Stimulated activated CD4-positive, alpha-beta T cell treated with anti-CD3 and anti-CD28 coated beads, Interleukin-4, amount 100 ng/mL, for 1 hour (primary cell): ENCODE data around the gene TRPM1.

Source experiments
- DNase-seq: peaks from one replicate; pipeline ENCODE4 v3.0.0-alpha.2; 2020

The TRPM1 gene

DNA sequence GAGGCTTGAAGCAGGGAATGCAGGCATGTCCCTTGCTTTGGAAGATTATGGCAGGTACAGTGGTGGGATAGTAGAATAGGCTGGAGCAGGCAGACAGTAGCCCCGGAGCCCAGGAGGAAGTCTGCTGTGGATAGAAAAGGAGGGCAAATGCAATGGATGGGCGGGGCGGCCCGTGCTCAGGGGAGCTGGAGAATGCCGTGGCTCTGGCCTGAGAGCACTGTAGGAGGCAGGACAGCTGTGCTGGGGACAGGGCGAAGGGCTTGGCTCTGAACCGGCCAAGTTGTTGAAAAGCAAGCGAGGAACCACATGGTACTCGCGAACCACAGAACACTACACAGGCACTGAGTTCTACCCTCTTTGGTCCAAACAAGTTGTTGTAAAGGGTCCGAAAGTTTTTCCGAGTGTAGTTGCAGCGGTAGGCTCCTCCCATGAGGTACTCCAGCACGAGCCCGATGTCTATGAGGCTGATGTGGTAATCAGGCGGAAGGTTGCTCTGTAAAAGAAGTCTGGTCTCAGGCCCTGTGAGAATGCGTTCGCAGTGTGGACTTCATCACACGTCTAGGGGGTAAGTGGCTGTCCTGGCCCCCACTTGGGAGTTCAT lies 54.7 kb downstream of the TRPM1 start:
- DNase-seq = no peak

- no peak for DNase-seq
Observed at GRCh38 chr15:31045606-31046005, 55.9 kb downstream of the TRPM1 start.

- DNase-seq = no peak
Observed at GRCh38 chr15:31042751-31043150, 58.8 kb downstream of the TRPM1 start.

- DNase-seq = no peak
Observed at GRCh38 chr15:31041610-31042009, 59.9 kb downstream of the TRPM1 start.

DNA sequence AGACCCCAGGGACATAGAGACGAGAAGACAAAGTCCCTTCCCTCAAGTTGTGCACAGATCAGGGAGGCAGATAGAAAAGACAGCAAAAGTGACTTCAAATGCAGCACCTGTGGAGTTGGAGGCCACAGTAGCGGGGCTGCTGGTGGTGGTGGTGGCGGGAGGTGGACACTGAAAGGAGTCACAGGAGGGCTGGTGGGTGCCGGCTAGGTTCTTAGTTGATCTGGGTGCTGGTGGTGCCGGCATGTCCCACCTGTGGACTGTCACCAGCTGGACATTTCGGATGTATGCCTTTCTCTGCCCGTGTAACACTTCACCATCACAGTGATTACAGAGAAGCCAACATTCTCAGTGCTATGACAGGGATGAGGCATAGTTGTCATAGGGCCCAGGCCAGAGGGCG lies 60.9 kb downstream of the TRPM1 start:
- DNase-seq = no peak

DNA sequence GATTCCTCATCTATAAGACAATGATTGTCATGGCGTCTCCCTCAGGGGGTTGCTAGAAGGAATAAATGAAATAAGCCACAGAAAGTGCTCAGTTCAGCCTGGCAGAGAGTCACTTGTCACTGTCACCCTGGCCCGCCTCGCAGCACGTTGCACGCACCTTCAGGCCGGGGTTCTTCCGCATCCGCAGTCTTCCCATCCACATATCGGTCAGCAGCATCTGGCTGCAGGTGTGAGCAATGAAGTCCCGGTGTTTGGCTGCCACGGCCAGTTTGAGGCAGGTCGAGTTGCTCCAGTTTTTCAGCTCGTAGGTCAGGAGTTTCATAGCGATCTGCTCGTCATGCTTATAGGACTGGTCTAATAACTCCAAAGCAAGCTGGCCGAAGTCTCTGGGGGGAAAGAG lies 61.6 kb downstream of the TRPM1 start:
- no peak for DNase-seq

DNA sequence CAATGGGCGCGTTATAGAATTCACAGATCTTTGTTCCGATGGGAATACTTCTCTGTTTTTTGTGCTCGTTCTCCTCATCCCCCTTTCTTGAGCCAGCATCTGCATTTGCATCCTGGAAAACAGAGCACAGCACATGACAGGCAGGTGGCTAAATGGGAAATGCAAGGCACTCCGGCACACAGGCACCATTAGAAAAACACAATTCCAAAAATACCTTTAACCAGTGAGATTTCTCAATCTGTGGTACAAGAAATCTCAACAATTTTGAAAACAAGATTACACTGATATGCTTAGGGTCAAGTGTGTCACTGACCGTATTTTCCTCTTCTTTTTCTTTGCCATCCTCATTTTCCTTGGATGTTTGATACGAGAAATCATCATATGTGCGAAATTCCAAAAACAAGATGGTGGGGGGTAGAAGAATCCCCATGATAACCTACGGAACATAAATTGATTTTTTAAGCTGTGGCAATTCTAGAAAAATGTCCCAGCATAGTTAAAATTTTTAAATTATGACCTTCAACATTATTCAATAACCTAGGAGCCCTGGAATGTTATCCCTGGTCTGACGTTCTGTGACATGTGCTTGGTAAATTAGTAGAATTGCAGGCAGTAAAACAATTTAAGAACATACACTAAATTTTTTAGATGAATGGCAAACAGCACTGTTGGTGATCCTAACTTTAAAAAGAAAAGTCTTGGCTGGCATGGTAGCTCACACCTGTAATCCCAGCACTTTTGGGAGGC lies 63.6 kb downstream of the TRPM1 start:
- no peak for DNase-seq

- DNase-seq = no peak
Observed at GRCh38 chr15:31036783-31037182, 64.7 kb downstream of the TRPM1 start.

DNA sequence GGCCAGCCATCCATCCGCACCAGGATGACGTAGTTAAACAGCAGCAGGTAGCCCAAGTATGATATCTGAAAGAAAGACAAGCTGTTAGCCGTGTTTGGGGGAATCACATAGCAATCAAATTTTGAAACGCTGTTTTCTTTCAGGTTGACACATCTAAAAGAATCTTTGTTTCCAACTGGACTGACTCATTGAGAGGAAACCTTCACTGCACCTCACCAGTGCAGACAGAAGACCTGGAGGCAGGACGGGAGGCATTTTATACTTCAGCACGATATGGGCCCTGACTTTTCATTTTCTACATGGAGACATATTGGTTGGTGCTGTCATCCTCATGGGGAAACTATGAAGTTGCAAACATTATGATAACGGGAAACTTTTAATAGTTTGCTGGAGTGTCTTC lies 65.9 kb downstream of the TRPM1 start:
- no peak for DNase-seq

DNA sequence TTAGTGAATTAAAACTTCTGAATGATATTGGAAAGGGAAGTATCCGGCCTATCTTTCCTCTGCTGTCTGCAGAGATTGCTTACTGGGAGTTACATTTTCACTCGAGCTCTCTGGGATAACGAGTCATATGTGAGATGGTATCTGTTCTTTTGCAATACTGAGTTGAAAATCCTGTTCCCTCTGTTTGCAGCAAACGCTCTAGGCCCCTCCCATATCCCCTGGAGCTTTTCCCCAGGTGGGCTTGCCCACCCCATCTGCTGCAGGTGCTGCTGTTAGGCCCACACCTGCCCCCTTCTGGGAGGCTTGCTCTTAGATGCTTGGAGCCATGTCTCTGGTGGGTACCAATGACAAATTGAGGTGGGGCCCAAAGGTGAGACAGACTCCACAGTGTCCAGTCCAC lies 67.4 kb downstream of the TRPM1 start:
- no peak for DNase-seq

DNA sequence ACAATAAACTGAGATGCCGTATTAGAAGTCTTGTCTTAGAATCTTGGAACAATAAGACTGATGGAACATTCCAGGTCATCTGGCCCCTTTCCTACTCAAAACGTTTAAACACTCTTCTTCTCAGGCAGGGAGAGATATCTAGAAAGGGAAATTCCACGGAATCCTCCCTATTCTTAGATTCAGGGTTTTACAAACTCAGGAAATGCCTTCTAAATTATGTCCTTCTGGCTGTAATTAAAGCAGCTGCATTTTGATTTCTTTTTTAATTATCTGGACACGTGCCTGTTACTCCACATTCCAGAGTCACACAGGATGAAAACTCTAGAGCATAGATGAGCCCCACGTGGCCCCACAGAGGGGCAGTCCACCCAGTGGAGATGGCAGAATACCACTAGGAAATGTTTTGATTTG lies 68.6 kb downstream of the TRPM1 start:
- DNase-seq = no peak

DNA sequence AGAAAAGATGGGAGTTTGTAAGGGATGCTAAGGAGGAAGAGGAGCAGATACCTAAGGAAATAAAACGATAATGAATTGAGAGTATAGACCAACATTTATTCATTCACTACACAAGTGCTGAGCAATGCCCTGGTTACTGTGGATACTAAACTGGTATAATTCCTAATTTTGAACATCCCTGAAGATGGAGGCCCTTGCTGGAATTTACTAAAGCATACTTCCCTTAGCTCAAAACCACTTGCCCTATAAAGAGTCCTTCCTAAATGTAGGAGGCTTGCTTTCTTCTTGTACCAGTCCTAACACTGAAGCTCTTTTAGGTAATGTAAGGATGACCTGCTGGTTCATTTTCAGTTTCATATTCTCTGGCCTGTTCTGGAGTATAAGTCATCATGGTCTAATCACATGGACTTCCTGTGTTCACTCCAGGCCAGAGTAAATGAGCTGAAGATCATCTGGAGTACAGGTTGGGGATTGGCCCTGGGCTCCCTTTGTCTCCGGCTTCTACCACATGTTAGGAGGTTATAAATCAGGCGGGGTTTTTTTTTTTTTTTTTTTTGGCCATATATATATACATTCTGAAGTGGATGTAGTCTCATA lies 70.0 kb downstream of the TRPM1 start:
- DNase-seq = no peak

DNA sequence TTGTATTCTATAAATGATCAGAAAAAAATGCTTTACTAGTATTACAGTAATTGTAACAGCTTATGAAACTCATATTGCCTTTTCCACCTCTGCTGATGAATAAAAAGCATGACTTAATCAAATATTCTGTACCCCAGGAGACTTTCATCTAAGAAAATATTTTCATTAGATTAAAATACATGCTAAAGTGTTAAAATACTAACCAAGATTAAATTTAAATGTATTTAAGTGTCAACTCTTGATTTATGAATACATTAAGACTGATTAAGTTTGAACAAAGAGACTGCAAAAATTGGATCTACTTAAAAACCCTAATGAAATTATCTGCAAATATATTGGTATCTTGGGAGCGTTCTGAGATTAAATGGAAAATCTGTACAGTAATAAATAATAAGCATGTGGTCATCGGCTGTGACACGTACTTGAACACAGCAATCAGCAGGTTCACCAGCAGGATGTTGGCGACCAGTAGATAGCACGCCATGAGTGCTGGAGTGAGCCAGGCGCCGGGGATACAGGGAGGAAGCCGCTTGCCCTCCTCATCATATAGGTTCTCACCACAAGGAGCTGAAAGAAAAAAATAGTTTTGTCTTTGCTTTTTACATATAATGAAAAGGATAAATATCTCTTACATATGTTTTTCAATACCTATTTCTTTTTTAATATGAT lies 73.5 kb downstream of the TRPM1 start:
- no peak for DNase-seq

GRCh38 chr15:31025996-31026395 lies 75.5 kb downstream of the TRPM1 start:
- DNase-seq = no peak

DNA sequence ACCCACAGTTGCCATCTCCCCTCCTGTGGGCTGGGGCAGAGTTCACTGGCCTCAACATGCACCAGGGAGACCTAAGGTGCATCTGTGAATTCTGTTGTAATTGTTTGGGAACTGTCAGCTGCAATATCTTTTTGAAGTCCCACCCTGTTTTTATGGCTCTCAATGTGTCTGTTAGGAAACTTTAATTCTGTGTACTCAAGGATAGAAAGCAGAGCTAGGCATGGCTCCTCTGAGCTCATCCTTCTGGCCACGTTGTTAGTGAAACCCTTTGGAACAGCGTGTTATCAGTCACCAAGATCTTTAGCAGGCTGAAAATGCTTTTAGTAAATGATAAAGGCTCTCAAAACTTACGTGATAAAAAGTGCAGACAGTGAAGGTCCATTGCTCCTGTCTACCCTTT lies 76.5 kb downstream of the TRPM1 start:
- DNase-seq = no peak

DNA sequence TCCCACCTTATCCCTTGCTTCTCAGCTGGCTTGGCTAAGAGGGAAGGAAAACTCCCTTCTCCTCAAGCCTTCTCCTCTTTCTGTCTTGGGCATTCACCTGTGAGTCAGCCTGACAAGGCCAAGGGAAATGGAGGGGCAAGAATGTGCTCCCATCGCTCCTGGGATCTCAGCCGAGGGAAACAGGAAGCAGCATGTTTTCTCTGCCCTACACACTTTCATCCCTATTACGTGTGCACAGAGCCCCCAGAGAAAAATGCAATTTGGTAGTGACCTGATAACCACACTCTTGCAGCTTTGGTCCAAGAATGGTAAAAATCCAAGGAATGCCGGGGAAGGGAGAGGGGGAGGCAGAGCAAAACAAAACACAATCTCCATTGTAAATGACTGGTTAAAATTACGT lies 77.2 kb downstream of the TRPM1 start:
- no peak for DNase-seq

DNA sequence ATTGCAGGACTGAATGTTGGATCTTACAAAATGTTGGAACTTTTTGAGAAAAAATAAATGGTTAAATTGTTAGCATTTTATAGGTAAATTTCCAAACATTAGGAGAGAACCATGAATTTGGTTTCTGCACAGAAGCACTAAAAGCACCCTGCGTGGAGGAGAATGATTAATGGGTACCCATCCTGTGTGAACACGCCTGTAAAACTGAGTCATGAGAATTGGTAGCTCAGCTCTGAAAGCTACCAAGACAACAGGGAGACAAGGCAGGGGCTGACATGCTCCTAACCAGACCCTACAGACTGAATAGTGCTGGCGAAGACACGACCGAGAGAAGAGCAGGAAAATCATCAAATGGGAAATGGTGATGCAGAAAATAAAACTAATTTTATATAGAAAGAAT lies 77.7 kb downstream of the TRPM1 start:
- no peak for DNase-seq

DNA sequence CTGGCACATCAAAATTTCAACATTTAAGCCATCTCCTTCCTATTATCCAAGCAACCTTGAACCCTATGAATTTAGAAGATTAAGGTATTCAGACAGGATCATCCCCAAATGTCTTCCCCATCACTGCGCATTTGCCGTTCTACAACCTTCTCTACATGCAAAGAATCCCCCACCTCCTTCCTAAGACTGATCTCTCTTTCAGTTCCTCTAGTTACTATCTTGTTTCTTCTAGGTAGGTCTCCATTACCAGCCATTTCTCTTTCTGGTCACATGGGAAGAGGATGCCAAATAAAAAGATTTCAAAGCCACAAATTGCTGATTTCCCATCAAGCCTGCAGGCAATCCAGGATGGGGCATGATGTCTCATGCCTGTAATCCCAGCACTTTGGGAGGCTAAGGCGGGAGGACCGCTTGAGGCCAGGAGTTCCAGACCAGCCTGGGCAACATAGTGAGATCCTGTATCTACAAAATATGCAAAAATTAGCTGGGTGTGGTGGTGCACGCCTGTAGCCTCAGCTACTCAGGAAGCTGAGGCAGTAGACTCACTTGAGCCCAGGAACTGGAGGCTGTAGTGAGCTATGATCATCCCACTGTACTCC lies 80.4 kb downstream of the TRPM1 start:
- no peak for DNase-seq

DNA sequence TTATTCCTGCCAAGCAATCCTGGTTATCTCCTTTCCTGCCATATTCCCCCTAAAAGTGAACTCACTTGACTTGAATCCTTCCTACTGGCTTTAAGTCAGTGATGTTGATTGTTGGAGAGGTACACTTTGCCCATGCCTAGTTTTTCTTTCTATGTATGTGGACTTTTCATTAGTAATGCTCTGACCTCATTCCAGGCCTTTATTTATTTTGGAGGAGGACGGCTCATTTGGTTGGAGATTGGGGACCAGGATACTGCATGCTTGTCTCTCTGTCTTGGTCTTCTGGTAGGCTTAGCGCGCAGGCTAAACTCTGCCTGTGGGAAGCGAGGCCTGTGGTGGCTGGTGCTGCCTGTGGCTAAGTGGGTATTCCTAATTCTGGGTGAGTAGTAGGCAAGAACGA lies 81.0 kb downstream of the TRPM1 start:
- no peak for DNase-seq

GRCh38 chr15:31019986-31020385 lies 81.5 kb downstream of the TRPM1 start:
- DNase-seq = no peak

GRCh38 chr15:31017311-31017710 lies 84.2 kb downstream of the TRPM1 start:
- no peak for DNase-seq

DNA sequence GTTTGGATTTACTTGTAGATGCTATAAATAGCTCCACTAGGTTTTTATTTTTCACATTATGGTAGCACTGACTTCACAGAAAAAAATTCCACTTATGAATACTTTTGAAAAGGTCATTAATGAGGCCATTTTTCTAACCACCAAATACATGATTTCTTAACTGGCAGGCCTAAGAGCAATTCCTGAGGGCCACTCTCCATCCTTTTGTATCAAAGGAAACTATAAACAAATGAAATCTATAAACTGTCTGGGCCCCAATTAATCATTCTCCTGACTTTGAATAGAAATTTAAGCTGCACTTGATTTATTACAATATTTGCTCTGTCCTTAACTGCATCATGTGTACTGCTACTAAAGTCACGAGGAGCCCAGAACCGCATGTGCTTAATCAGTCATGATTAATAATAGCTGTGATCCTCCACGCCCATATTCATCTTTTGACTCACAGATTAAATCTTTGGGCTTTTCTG lies 85.0 kb downstream of the TRPM1 start:
- no peak for DNase-seq

GRCh38 chr15:31014608-31014925 lies 87.0 kb downstream of the TRPM1 start:
- no peak for DNase-seq
